ENCODE data around the gene NR5A1.

The NR5A1 gene

GRCh38 chr9:124475158-124475867 is 31.9 kb downstream of the NR5A1 start:
- TF ChIP-seq YY1 (IDR thresholded peaks at IDR 0.05; ENCODE audit: insufficient read depth, insufficient read length) (no peak), ZNF274 (IDR thresholded peaks at IDR 0.05; ENCODE audit: low read depth, low read length) (no peak), SUZ12 (IDR thresholded peaks at IDR 0.05; ENCODE audit: extremely low read depth, insufficient read depth, insufficient read length) (no peak)
- Histone ChIP-seq H3K27me3 (ENCODE audit: insufficient read depth, insufficient read length) (peaks cover 16% of the 10 kb centered on the region), H3K36me3 (ENCODE audit: insufficient read depth, insufficient read length, low read length) (no peaks in the 10 kb centered on the region), H3K9me3 (ENCODE audit: insufficient read depth, low read length) (no peaks in the 10 kb centered on the region), H3K4me1 (ENCODE audit: insufficient read depth, insufficient read length) (peaks cover 40% of the 10 kb centered on the region), H3K9ac (ENCODE audit: insufficient read length, low read depth) (peak overlapping the region; percentile 65), H3K4me3 (ENCODE audit: insufficient read length, low read depth) (no peak overlapping the region)
- DNase-seq (ENCODE audit: low read depth, low spot score), result peak; percentile 47

GRCh38 chr9:124474151-124474550 is 33.0 kb downstream of the NR5A1 start:
- no peak overlapping the region for H3K4me3 ChIP-seq (ENCODE audit: insufficient read length, low read depth)
- no peak overlapping the region for H3K9ac ChIP-seq (ENCODE audit: insufficient read length, low read depth)
- no peak for TF ChIP-seq ZNF274 (IDR thresholded peaks at IDR 0.05; ENCODE audit: low read depth, low read length)
- TF ChIP-seq SUZ12 (IDR thresholded peaks at IDR 0.05; ENCODE audit: extremely low read depth, insufficient read depth, insufficient read length), result no peak
- TF ChIP-seq YY1 (IDR thresholded peaks at IDR 0.05; ENCODE audit: insufficient read depth, insufficient read length), result no peak
- no peaks in the 10 kb centered on the region for H3K9me3 ChIP-seq (ENCODE audit: insufficient read depth, low read length)
- H3K27me3 ChIP-seq (ENCODE audit: insufficient read depth, insufficient read length), result peaks cover 5% of the 10 kb centered on the region
- DNase-seq (ENCODE audit: low read depth, low spot score), result no peak
- H3K36me3 ChIP-seq (ENCODE audit: insufficient read depth, insufficient read length, low read length), result no peaks in the 10 kb centered on the region
- H3K4me1 ChIP-seq (ENCODE audit: insufficient read depth, insufficient read length), result peaks cover 45% of the 10 kb centered on the region

- Histone ChIP-seq H3K36me3 (ENCODE audit: insufficient read depth, insufficient read length, low read length) (no peaks in the 10 kb centered on the region), H3K4me3 (ENCODE audit: insufficient read length, low read depth) (no peak overlapping the region), H3K4me1 (ENCODE audit: insufficient read depth, insufficient read length) (peaks cover 39% of the 10 kb centered on the region), H3K27me3 (ENCODE audit: insufficient read depth, insufficient read length) (no peaks in the 10 kb centered on the region), H3K9me3 (ENCODE audit: insufficient read depth, low read length) (no peaks in the 10 kb centered on the region), H3K9ac (ENCODE audit: insufficient read length, low read depth) (no peak overlapping the region)
- DNase-seq (ENCODE audit: low read depth, low spot score), result no peak
- TF ChIP-seq YY1 (IDR thresholded peaks at IDR 0.05; ENCODE audit: insufficient read depth, insufficient read length), result no peak
- TF ChIP-seq SUZ12 (IDR thresholded peaks at IDR 0.05; ENCODE audit: extremely low read depth, insufficient read depth, insufficient read length), result no peak
Observed at GRCh38 chr9:124473310-124473709, 33.9 kb downstream of the NR5A1 start.

GRCh38 chr9:124472770-124473169 is 34.4 kb downstream of the NR5A1 start:
- Histone ChIP-seq H3K9ac (ENCODE audit: insufficient read length, low read depth) (no peak overlapping the region), H3K27me3 (ENCODE audit: insufficient read depth, insufficient read length) (no peaks in the 10 kb centered on the region), H3K36me3 (ENCODE audit: insufficient read depth, insufficient read length, low read length) (no peaks in the 10 kb centered on the region), H3K4me1 (ENCODE audit: insufficient read depth, insufficient read length) (peaks cover 39% of the 10 kb centered on the region), H3K9me3 (ENCODE audit: insufficient read depth, low read length) (no peaks in the 10 kb centered on the region), H3K4me3 (ENCODE audit: insufficient read length, low read depth) (no peak overlapping the region)
- TF ChIP-seq YY1 (IDR thresholded peaks at IDR 0.05; ENCODE audit: insufficient read depth, insufficient read length) (no peak), ZNF274 (IDR thresholded peaks at IDR 0.05; ENCODE audit: low read depth, low read length) (no peak), SUZ12 (IDR thresholded peaks at IDR 0.05; ENCODE audit: extremely low read depth, insufficient read depth, insufficient read length) (no peak)
- no peak for DNase-seq (ENCODE audit: low read depth, low spot score)

- peaks cover 32% of the 10 kb centered on the region for H3K4me1 ChIP-seq (ENCODE audit: insufficient read depth, insufficient read length)
- H3K36me3 ChIP-seq (ENCODE audit: insufficient read depth, insufficient read length, low read length), result no peaks in the 10 kb centered on the region
- no peak overlapping the region for H3K9ac ChIP-seq (ENCODE audit: insufficient read length, low read depth)
- H3K9me3 ChIP-seq (ENCODE audit: insufficient read depth, low read length), result no peaks in the 10 kb centered on the region
- no peaks in the 10 kb centered on the region for H3K27me3 ChIP-seq (ENCODE audit: insufficient read depth, insufficient read length)
- no peak overlapping the region for H3K4me3 ChIP-seq (ENCODE audit: insufficient read length, low read depth)
- no peak for DNase-seq (ENCODE audit: low read depth, low spot score)
- TF ChIP-seq SUZ12 (IDR thresholded peaks at IDR 0.05; ENCODE audit: extremely low read depth, insufficient read depth, insufficient read length) (no peak), YY1 (IDR thresholded peaks at IDR 0.05; ENCODE audit: insufficient read depth, insufficient read length) (no peak), ZNF274 (IDR thresholded peaks at IDR 0.05; ENCODE audit: low read depth, low read length) (no peak)
Observed at GRCh38 chr9:124471761-124472160, 35.4 kb downstream of the NR5A1 start.

GRCh38 chr9:124470726-124471125 is 36.5 kb downstream of the NR5A1 start:
- no peaks in the 10 kb centered on the region for H3K9me3 ChIP-seq (ENCODE audit: insufficient read depth, low read length)
- H3K4me1 ChIP-seq (ENCODE audit: insufficient read depth, insufficient read length), result peaks cover 30% of the 10 kb centered on the region
- no peak for DNase-seq (ENCODE audit: low read depth, low spot score)
- H3K36me3 ChIP-seq (ENCODE audit: insufficient read depth, insufficient read length, low read length), result no peaks in the 10 kb centered on the region
- H3K27me3 ChIP-seq (ENCODE audit: insufficient read depth, insufficient read length), result no peaks in the 10 kb centered on the region
- H3K4me3 ChIP-seq (ENCODE audit: insufficient read length, low read depth), result no peak overlapping the region
- TF ChIP-seq SUZ12 (IDR thresholded peaks at IDR 0.05; ENCODE audit: extremely low read depth, insufficient read depth, insufficient read length), result no peak
- no peak for TF ChIP-seq ZNF274 (IDR thresholded peaks at IDR 0.05; ENCODE audit: low read depth, low read length)
- no peak for TF ChIP-seq YY1 (IDR thresholded peaks at IDR 0.05; ENCODE audit: insufficient read depth, insufficient read length)
- no peak overlapping the region for H3K9ac ChIP-seq (ENCODE audit: insufficient read length, low read depth)

GRCh38 chr9:124470306-124470705 is 36.9 kb downstream of the NR5A1 start:
- TF ChIP-seq YY1 (IDR thresholded peaks at IDR 0.05; ENCODE audit: insufficient read depth, insufficient read length), result no peak
- no peak for TF ChIP-seq ZNF274 (IDR thresholded peaks at IDR 0.05; ENCODE audit: low read depth, low read length)
- no peak for TF ChIP-seq SUZ12 (IDR thresholded peaks at IDR 0.05; ENCODE audit: extremely low read depth, insufficient read depth, insufficient read length)
- peak overlapping the region; percentile 47 for H3K9ac ChIP-seq (ENCODE audit: insufficient read length, low read depth)
- no peaks in the 10 kb centered on the region for H3K36me3 ChIP-seq (ENCODE audit: insufficient read depth, insufficient read length, low read length)
- H3K4me3 ChIP-seq (ENCODE audit: insufficient read length, low read depth), result no peak overlapping the region
- no peaks in the 10 kb centered on the region for H3K27me3 ChIP-seq (ENCODE audit: insufficient read depth, insufficient read length)
- DNase-seq (ENCODE audit: low read depth, low spot score), result no peak
- H3K4me1 ChIP-seq (ENCODE audit: insufficient read depth, insufficient read length), result peaks cover 27% of the 10 kb centered on the region
- H3K9me3 ChIP-seq (ENCODE audit: insufficient read depth, low read length), result no peaks in the 10 kb centered on the region

Measured in NT2/D1 (cell line).